GM10248 (cell line): Measurements from ENCODE around the gene USP33.
"Not testable (repeated sequence)": the region's sequence is repeated elsewhere in the genome, so short reads cannot be mapped to it uniquely, and the experiment has no call there.

Experiments
- CTCF ChIA-PET: fragments of 300-600 bp; sonication (Branson Sonifier 250); formaldehyde crosslinking; extraction: SDS; loops from one replicate; lab custom pipeline; 2021; ENCODE audit warnings: antibody characterized with exemption; lab: Yijun Ruan, JAX
- POLR2A ChIA-PET: fragments of 350-650 bp; sonication (Branson Sonifier 250); formaldehyde crosslinking; extraction: SDS; loops from one replicate; lab custom pipeline; 2020; ENCODE audit warnings: antibody characterized with exemption; lab: Yijun Ruan, JAX
- DNase-seq: peaks from one replicate; pipeline ENCODE4 v3.0.0; 2012; ENCODE audit errors: extremely low spot score
- CTCF ChIP-seq: IDR thresholded peaks from 2 replicates; pipeline ENCODE4 v1.5.1; 2012; ENCODE audit warnings: mild to moderate bottlenecking, low read depth; ENCODE audit errors: extremely low read depth, missing control alignments, control extremely low read depth

The USP33 gene

GRCh38 chr1:77757603-77758002, 2.0 kb downstream of the USP33 start:
- POLR2A ChIA-PET: no interaction called here

GRCh38 chr1:77757066-77757584, 2.5 kb downstream of the USP33 start:
- ChIA-PET POLR2A (no interaction called here), CTCF (interaction anchor here (1.0 to 2.1 kb wide), 5 partner anchors 13 to 74 kb away, joined by 3 to 7 read pairs (median 3); partner anchors contain the start of gene MIGA1)
- DNase-seq: no peak
- no peak for TF ChIP-seq CTCF

More at GRCh38 chr1:77757603-77758002, 2.0 kb downstream of the USP33 start:
- CTCF ChIA-PET: interaction anchor here (1.0 to 2.1 kb wide), 3 partner anchors 22 to 75 kb away, joined by 3 to 7 read pairs (median 3); partner anchors contain the start of gene MIGA1
- no peak for DNase-seq
- no peak for TF ChIP-seq CTCF

- no peak for DNase-seq
- ChIA-PET POLR2A (no interaction called here), CTCF (interaction anchor here (0.9 to 2.1 kb wide), 6 partner anchors 14 to 359 kb away, joined by 3 to 7 read pairs (median 4); partner anchors contain the start of gene MIGA1)
- TF ChIP-seq CTCF: no peak
These were observed 3.4 kb downstream of the USP33 start for GRCh38 chr1:77756052-77756754.

- POLR2A ChIA-PET, DNase-seq: not testable (repeated sequence)
- CTCF ChIA-PET: interaction anchor here (1.0 to 1.2 kb wide), 2 partner anchors 10 to 66 kb away, joined by 3 to 4 read pairs; no protein-coding TSS in a partner anchor
These were observed 10.2 kb downstream of the USP33 start for GRCh38 chr1:77749489-77749888.

GRCh38 chr1:77744576-77744975, 15.1 kb downstream of the USP33 start:
- DNase-seq: no peak
- POLR2A ChIA-PET: no interaction called here
- CTCF ChIA-PET: interaction anchor here (1.2 to 1.3 kb wide), 2 partner anchors 9 to 10 kb away, joined by 3 to 5 read pairs; no protein-coding TSS in a partner anchor

GRCh38 chr1:77742011-77742555, 17.6 kb downstream of the USP33 start:
- POLR2A ChIA-PET: no interaction called here
- no peak for DNase-seq
- CTCF ChIA-PET: interaction anchor here (1.0 to 1.1 kb wide), 2 partner anchors 13 to 58 kb away, joined by 3 read pairs; no protein-coding TSS in a partner anchor
- TF ChIP-seq CTCF: no peak

More at GRCh38 chr1:77744576-77744975, 15.1 kb downstream of the USP33 start:
- no peak for TF ChIP-seq CTCF
